ENCODE results near the gene SEPTIN8. TPM values are rescaled to one million over a fixed set of nuclear protein-coding genes. Genes with fewer than 3 reads are reported as not detected.

The SEPTIN8 gene
- total RNA-seq = 53.4 and 74.6 TPM in 2 replicates

GRCh38 chr5:132777209-132778069, at the start of gene SEPTIN8:
Gene SEPTIN8 (minus strand): TSS chr5:132777239. CDS start chr5:132777137, 102 bp downstream.

GRCh38 chr5:132812781-132813598, 36.0 kb upstream of the SEPTIN8 start, which contains the start of gene SOWAHA:
Gene SOWAHA (plus strand): TSS chr5:132813302. CDS start chr5:132813622, 320 bp downstream.

GRCh38 chr5:132746954-132747615, 30.0 kb downstream of the SEPTIN8 start, which contains the start of gene CCNI2:
Gene CCNI2 (plus strand): TSS chr5:132747426. CDS start chr5:132747496, 70 bp downstream.

GRCh38 chr5:132736853-132737833, 39.9 kb downstream of the SEPTIN8 start, which contains the start of gene KIF3A:
Gene KIF3A (minus strand): TSS chr5:132737546. CDS start chr5:132737419, 127 bp downstream.

Other genes starting within 250 kb of the SEPTIN8 start
- gene IL5, start 233.7 kb downstream of the SEPTIN8 start, total RNA-seq = not detected in 2 replicates
- gene RAD50, start 220.3 kb downstream of the SEPTIN8 start, total RNA-seq = 26.1 and 42.8 TPM in 2 replicates
- not detected in 2 replicates for gene IL13, start 119.1 kb downstream of the SEPTIN8 start, total RNA-seq
- gene IL4, start 103.2 kb downstream of the SEPTIN8 start, total RNA-seq = not detected in 2 replicates
- 7.8 and 12.2 TPM in 2 replicates for gene KIF3A, start 39.7 kb downstream of the SEPTIN8 start, total RNA-seq
- not detected in 2 replicates for gene CCNI2, start 29.8 kb downstream of the SEPTIN8 start, total RNA-seq
- 0.15 and 0.17 TPM in 2 replicates for gene SOWAHA, start 36.1 kb upstream of the SEPTIN8 start, total RNA-seq
- gene SHROOM1, start 53.4 kb upstream of the SEPTIN8 start, total RNA-seq = 8.6 and 9.1 TPM in 2 replicates
- 0.15 and 0.17 TPM in 2 replicates for gene GDF9, start 89.2 kb upstream of the SEPTIN8 start, total RNA-seq
- 97.4 and 130 TPM in 2 replicates for gene UQCRQ, start 89.4 kb upstream of the SEPTIN8 start, total RNA-seq
- 0.15 and 0.50 TPM in 2 replicates for gene LEAP2, start 96.4 kb upstream of the SEPTIN8 start, total RNA-seq
- 45.8 and 54.0 TPM in 2 replicates for gene AFF4, start 186.4 kb upstream of the SEPTIN8 start, total RNA-seq
- 11.9 and 17.0 TPM in 2 replicates for gene ZCCHC10, start 249.3 kb upstream of the SEPTIN8 start, total RNA-seq